Activated naive CD8-positive, alpha-beta T cell treated with anti-CD3 and anti-CD28 coated beads, Interleukin-2, amount 10 ng/mL, durations not matched to agents 7 days and 5 days (primary cell): ENCODE results near the gene ZFP57. TPM values are rescaled to one million over a fixed set of nuclear protein-coding genes. Genes with fewer than 3 reads are reported as not detected.

Source experiments
- total RNA-seq, 2 experiments: library from RNA; stranded (reverse); gene quantifications; one replicate each; pipeline ENCODE4 v1.2.3, GENCODE V29; 2021

The ZFP57 gene
- total RNA-seq, 2 experiments from 2014 or later, result 12.3 to 13.5 TPM

Other genes with a start within 250 kb of the ZFP57 start
- not detected for gene OR10C1, start 241.8 kb downstream of the ZFP57 start, total RNA-seq
- not detected for gene OR11A1, start 224.1 kb downstream of the ZFP57 start, total RNA-seq
- not detected for gene OR2H1, start 224.0 kb downstream of the ZFP57 start, total RNA-seq
- not detected for gene MAS1L, start 193.2 kb downstream of the ZFP57 start, total RNA-seq
- gene UBD, start 121.4 kb downstream of the ZFP57 start, total RNA-seq, result not detected
- gene OR2H2, start 96.0 kb downstream of the ZFP57 start, total RNA-seq, result not detected
- gene GABBR1, start 48.0 kb downstream of the ZFP57 start, total RNA-seq, result 10 to 100 TPM; 20.1 to 20.7 TPM
- gene MOG, start 24.1 kb downstream of the ZFP57 start, total RNA-seq, result not detected
- gene HLA-F, start 42.3 kb upstream of the ZFP57 start, total RNA-seq, result 100 to 1,000 TPM; 502 to 534 TPM
- 1 to 10 TPM; 1.6 to 2.0 TPM for gene HLA-G, start 146.7 kb upstream of the ZFP57 start, total RNA-seq